HG03196 (cell line): ENCODE data around the gene KRT10.
A peak's percentile ranks its signal among the peaks of the same experiment; 100 is the strongest.
"Not testable (repeated sequence)": the region's sequence is repeated elsewhere in the genome, so short reads cannot be mapped to it uniquely, and the experiment has no call there.

Source experiments
- ATAC-seq: cut with Tn5 transposase; IDR thresholded peaks from one replicate; pipeline ENCODE4 v1.9.1; 2021; ENCODE audit not compliant: unreplicated experiment

KRT10 gene

DNA sequence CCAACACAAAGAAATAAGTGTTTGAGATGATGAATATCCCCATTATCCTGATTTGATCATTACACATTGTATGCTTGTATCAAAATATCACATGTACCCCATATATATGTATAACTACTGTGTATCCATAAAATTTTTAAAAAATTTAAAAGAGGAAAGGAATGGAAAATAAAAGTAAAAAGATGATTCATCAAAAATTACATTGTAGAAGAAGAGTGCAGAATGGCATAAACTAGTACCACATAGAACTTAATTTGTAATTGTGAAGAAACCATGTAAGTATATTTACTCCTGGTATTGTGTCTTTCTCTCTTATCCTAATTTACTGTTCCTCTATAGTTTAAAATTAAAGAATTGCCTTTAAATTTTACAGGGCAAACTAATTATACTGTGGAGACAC is 11.5 kb upstream of the KRT10 start:
- ATAC-seq, result no peak

DNA sequence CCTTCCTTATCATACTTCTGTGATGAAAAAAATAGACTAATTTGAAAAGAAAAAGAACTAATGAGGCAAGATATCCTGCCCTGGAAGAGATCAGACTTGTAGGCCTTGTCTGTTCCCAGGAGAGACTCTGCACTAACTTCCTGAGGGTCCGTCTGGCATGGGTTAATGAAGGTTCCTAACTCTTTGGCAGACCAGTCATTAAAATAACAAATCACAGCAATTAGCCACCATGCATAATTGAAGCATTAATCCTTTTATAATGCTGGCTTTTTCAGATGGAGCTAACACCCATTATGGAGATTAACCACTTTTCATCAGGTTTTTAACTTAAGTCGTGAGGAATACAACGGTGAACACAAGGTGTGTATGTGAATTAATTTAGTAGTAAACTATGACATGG is 10.4 kb upstream of the KRT10 start:
- no peak for ATAC-seq

DNA sequence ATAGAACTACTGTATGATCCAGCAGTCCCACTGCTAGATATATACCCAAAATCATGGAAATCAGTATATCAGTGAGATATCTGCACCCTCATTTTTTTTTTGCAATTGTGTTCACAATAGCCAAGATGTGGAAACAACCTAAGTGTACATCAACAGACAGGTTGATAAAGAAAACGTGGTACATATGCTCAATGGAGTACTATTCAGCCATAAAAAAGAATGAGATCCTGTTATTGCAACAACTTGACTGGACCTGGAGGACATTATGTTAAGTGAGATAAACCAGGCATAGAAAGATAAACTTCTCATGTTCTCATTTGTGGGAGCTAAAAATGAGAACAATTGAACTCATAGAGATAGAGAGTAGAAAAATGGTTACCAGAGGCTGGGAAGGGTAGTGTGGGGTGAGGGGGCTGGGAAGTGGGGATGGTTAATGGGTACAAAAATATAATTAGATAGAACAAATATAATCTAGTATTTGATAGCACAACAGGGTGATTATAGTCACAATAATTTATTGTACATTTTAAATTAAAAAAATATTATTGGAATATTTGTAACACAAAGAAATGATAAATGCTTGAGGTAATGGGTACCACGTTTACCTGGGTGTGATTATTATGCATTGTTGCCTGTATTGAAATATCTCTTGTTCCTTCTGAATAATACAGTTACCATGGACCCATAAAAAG is 7.8 kb upstream of the KRT10 start:
- ATAC-seq, result no peak

DNA sequence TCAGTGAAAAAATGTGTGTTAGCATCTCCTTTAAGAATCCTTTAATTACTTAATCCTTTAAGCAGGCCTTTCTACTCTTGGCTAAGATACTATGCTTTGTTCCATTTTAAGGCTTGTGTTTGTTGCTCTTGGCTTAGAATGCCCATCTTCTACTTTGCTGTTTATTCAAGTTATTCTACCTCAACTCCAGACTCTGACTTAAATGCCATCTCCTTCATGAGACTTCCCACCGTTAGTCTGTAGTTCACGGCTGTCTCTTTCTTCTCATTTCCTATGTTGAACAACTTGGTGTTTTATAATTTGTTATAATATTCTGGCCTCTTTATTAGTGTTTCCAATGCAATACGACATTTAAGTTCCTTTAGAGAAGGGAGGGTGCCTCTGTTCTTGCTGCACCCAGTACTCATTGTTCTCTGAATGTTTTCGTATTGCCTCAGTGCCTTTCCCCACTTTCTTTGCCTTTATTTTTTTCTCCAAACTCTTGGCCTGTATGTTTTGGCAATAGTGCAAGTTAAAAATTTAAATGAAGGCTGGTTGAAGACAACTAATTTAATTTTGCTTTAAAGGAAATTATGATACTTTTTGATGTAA is 6.1 kb upstream of the KRT10 start:
- ATAC-seq, result no peak

DNA sequence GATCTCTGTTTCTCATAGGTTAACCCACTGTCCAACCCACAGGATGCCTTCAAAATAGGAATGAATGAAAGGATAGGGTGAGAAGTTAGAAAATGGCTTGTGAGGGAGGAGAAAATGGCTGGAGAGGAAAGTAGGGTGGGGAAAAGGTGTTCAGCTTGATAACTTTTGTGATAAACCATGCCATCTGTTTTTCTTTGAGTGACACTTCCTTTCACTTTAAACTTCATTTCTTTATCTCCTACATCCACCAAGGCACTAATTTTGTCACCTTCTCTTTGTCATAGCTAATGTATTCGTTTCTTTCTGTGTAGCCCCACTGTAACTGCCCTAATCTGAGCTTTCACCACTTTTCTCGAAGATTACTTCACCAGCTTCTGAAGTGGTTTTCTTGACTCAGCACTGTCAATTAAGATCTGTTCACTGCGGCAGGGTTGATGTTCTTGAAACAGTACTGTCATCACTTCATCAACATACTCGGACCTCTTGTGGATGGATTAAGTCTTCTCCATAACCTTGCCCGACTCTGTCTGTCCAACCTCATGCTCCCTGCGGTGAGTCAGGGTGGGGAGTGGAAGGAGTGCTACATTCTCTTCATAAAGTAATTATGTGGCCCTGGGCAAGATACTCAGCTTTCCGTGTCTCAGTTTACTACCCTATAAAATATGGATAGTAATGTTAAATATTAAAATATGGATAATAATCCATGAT is 5.5 kb upstream of the KRT10 start:
- no peak for ATAC-seq

DNA sequence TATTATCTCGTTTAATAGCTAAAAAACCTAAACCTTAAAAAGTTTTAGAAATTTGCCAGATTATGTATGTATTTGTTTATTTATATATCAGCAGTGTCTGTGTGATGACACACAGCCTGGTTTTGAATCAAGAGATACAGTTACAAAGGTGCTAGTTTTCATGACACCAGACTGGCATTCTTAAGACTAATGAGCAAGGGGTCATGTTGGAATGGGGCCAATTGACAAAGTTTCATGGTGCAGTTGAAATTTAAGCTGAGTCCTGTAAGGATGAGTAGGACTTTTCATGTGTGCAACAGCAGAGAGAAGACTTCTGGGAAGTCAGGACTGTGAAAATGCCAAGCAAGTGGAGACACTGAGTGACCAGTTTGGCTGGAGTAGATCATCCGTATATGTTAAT is 3.2 kb upstream of the KRT10 start:
- no peak for ATAC-seq

DNA sequence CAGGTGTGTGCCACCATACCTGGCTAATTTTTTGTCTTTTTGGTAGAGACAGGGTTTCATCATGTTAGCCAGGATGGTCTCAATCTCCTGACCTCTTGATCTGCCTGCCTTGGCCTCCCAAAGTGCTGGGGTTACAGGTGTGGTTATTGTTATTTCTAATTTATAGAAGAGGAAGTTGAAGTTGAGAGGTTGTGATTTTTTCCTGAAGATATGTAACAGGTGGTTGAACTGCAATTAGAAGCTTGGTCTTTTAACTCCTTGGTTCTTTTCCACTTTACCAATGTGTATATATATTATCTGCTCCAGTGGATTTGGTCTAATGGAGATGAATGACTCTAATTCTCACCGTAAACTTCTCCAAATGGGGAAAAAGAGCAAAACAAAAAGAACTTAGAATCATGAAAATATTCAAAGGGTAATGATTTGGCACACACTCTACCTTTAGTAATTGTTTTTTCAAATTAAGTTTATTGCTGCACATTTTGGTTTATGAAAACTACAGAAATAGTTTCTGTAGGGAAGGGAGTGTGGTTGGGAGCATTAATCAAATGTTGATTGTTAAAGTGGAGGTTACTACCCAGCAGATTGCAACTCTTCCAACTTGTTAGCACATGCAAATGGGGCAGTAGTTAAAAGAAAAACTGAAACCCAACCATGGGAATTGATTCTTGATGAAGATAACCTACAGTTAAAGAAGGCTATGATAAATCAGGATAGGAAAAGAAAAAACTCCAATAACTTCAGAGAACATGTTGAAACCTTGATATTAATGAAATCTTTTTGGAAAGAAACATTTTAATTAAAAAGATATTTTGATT is 1.8 kb upstream of the KRT10 start:
- no peak for ATAC-seq

DNA sequence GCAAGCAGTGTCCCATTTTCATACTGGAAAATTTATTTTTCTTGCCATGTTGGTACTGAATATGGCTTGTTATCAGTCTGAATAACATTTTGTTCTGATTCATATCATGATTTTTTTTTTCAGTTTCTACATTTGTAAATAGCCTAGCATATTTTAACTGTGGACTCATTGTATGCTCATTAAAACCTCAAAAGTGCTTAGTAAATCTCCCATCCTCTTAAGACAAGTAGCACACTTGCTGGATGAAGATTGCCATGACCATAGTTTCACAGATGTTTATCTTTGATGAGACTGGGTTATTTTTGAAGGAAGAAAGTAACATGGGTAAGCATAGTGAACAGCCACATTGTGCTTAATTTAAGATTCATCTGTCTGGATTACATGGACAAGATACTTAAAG is 878 bp downstream of the KRT10 start:
- no peak for ATAC-seq

DNA sequence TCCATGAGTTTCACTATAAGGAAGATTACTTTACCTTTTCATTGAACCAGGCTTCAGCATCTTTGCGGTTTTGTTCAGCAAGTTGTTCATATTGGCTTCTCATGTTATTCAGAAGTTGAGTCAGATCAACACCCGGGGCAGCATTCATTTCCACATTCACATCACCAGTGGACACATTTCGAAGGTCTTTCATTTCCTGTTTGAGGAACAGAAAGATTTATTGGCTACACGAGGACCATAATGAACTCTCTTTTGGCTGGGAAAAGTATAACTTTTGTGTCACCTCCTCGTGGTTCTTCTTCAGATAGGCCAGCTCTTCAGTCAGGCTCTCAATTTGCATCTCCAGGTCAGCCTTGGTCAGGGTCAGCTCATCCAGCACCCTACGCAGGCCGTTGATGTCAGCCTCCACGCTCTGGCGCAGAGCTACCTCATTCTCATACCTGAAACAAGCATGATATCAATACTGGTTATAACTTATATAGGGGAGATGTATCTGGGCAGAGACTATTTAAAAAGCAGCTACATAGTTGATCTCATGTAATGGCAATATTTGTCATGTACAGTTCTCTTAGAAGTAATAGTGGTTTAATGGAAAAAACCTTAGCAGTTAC is 2.1 kb downstream of the KRT10 start:
- no peak for ATAC-seq

DNA sequence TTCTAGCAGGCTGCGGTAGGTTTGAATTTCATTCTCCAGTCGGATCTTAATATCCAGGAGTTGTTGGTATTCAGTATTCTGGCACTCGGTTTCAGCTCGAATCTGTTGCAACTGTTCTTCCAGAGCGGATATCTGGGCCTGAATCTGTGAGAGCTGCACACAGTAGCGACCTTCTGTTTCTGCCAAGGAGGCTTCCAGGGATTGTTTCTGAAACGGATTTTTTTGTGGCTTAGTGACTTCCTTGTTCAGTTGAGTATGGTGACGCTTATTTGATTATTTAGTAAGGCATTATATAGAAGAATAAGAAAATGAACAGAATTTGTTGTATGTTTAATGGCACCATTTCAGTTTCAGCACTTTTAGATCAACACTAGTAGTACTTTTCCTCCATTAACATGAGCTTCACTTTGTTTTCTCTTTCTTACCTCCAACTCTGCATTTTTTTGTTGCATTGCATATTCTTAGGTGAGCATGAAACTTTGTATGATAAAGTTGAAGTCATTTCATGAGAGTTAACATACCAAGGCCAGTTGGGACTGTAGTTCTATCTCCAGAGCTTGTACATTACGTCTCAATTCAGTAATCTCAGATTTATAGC is 2.8 kb downstream of the KRT10 start:
- ATAC-seq, result no peak

DNA sequence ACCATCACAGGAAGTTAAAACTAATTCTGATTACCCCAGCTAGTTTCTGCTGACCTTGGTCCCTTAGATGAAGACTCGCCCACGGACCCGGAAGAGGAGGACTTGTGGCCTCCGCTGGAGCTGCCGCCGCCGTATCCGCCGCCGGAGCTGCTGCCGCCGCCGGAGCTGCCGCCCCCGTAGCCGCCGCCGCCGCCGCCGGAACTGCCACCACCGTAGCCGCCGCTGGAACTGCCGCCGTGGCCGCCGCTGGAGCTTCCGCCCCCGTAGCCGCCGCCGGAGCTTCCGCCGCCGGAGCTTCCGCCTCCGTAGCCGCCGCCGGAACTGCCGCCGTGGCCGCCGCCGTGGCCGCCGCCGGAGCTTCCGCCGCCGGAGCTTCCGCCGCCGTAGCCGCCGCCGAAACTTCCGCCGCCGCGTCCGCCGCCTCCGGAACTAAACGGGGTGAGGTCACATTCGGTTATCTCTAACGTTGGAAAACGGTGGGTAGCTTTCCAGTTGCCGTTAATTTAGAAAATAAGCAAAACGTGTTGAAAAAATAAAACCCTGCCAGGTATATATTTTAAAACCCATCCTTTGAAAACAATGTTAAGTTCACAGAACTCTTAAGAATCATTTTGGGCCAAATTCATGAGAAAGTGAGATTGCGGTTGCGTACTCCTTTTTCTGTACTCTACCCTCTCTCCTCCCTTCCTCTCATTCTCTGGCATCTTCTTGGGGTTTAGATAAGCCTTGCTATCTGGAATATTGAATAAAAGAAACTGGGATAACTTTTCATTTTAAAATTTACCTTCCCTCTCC is 3.5 kb downstream of the KRT10 start:
- peak; percentile 90 for ATAC-seq

DNA sequence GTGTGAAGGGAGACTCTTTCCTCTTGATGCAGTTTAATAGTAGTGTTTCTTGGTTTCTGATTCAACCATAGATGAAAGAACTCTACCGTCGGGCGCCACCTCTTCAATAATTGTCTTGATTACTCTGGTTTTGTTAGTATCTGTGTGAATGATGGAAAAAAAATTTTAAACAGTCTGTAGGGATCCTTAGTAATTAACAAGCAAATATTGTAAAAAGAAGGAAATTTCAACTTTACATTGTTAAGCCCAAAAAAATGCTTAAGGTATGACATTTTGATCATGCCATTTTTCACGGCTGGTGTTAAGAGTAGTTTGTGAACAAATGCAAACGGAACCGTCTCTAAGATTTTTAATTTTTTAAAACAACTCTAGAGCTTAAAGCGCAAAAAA is 4.1 kb downstream of the KRT10 start:
- no peak for ATAC-seq

DNA sequence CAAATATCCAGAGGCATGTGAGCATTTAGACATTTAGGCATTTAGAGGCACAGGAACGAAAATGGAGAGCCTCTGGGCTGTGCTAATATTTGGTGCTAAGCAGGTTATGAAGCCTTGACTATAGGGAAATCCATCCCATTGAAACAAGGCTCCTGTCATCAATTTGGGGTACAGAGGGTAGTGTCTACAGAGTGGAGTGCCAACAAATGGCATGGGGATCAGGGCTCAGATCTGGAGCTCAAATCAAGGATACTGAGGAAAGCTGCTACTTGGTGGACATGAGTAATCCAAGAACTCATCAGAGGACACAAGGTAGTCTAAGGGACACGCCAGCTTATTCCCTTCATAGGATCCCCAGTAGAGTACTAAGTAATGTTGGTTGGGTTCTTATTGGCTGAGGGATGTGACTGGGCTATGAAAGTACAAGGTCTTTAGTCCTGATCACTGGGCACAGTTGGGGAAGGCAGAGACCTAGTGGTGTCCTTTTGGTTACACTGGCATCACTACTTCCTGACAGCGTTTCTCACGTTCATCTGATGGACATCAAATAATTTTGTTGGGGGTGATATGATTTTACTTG is 5.2 kb downstream of the KRT10 start:
- ATAC-seq, result no peak

DNA sequence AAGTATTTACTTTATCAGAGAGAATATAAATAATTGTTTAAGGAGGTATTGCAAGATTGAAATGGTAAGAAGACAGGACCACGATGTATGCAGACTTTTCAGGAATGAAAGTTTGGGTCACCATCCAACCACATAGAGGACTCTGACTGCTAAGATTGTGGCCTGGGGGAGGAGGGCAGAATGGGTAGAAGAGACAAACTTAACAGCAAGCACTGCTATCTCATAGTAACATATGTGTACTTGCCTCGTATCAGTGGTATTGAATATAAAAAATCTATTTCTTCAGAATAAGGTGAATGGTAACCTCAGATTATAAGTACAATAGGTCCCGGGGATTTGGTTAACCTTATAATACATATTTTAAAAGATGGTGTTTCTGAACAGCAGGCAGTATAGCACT is 5.8 kb downstream of the KRT10 start:
- no peak for ATAC-seq

DNA sequence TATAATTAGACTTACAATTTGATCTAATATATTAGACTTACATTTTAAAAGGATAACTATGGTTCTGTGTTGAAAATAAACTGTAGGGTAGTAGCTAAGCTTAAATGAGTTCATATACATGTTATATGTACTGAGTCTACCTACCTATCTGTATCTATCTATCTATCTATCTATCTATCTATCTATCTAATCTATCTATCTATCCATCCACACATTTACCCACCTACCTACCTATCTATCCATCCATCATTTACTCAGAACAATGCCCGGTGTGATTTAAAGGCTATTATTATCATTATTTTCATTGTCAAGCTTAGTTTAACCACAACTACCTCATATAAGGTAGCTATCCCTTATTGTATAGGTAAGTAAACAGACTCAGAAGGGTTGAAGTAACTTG is 7.0 kb downstream of the KRT10 start:
- ATAC-seq, result no peak

DNA sequence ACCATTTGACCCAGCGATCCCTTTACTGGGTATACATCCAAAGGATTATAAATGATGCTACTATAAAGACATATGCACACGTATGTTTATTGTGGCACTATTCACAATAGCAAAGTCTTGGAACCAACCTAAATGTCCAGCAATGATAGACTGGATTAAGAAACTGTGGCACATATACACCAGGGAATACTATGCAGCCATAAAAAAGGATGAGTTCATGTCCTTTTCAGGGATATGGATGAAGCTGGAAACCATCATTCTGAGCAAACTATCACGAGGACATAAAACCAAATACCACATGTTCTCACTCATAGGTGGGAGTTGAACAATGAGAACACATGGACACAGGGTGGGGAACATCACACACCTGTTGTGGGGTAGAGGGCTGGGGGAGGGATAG is 7.8 kb downstream of the KRT10 start:
- not testable (repeated sequence) for ATAC-seq

DNA sequence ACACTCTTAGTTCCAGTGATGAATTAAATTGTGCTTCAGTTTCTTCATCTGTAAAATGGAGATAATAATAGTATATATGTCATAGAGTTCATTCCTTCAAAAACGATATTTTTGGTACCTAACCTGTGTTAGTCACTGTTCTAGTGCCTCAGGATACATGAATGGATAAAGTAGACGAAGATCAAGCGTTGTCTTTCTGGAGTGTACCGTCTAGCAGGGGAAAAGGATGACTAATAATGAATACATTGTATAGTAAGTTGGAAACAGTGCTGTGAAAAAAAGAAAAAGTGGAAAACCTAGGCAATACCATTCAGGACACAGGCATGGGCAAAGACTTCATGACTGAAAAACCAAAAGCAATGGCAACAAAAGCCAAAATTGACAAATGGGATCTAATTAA is 8.6 kb downstream of the KRT10 start:
- no peak for ATAC-seq

DNA sequence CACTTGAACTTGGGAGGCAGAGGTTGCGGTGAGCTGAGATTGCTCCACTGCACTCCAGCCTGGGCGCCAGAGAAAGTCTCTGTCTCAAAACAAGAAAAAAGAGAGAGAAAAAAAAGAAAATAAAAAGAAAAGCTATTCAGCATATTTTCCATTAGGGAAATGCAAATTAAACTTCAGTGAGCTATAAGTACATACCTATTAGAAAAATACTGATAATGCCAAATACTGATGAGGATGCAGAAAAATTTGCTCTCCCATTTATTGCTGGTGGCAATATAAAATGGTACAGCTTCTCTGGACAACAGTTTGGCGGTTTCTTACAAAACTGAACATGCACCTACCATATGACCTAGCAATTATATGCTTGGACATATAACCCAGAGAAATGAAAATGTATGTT is 9.8 kb downstream of the KRT10 start:
- ATAC-seq, result no peak

DNA sequence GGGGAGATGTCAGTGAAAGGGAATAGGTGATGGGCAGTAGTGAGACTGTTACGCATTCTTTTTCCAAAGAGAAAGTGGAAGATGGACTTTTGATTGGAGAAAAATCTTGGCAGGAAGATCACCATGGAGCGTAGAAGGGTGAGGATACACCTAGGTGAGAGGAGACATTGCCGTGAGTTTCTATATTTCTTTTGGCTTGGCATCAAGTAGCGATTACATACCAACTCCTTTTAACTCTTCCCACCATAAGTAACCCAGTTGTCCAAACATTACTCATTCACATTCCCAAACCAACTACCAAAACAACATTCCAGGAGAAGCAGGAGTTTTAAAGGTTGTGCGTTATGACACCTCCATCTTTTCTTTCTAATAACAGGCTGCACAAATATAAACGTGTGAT is 11.9 kb downstream of the KRT10 start:
- ATAC-seq, result no peak
